Activated CD8-positive, alpha-beta memory T cell treated with anti-CD3 and anti-CD28 coated beads for 1 hour (primary cell): Measurements from ENCODE around the gene HECTD2.
"Not testable (repeated sequence)": the region's sequence is repeated elsewhere in the genome, so short reads cannot be mapped to it uniquely, and the experiment has no call there.

ENCODE experiments used
- DNase-seq, 2 donors: peaks; one replicate each; pipeline ENCODE4 v3.0.0-alpha.2; 2020; ENCODE audit warnings: low read depth in 1 of 2; ENCODE audit errors: extremely low read depth in 1 of 2

HECTD2 gene

GRCh38 chr10:91409869-91410637 lies at the start of gene HECTD2:
HECTD2 (plus strand) TSS chr10:91410344; CDS start chr10:91410439, 95 bp downstream.
- peak; percentile 48 to 75 for DNase-seq

- DNase-seq: no peak
These were observed 49.7 kb upstream of the HECTD2 start for GRCh38 chr10:91360461-91360860.

GRCh38 chr10:91365519-91365918 lies 44.6 kb upstream of the HECTD2 start:
- DNase-seq: not testable (repeated sequence)

- no peak for DNase-seq
These were observed 43.4 kb upstream of the HECTD2 start for GRCh38 chr10:91366704-91367103.

GRCh38 chr10:91367127-91367531 lies 43.0 kb upstream of the HECTD2 start:
- DNase-seq: no peak

- DNase-seq: no peak
These were observed 42.6 kb upstream of the HECTD2 start for GRCh38 chr10:91367558-91367957.

GRCh38 chr10:91369978-91370589 lies 40.1 kb upstream of the HECTD2 start:
- not testable (repeated sequence) for DNase-seq

- DNase-seq: no peak
These were observed 36.1 kb upstream of the HECTD2 start for GRCh38 chr10:91374052-91374451.

- no peak for DNase-seq
These were observed 32.1 kb upstream of the HECTD2 start for GRCh38 chr10:91378061-91378460.

GRCh38 chr10:91380873-91381256 lies 29.3 kb upstream of the HECTD2 start:
- no peak for DNase-seq

GRCh38 chr10:91381257-91381891 lies 28.8 kb upstream of the HECTD2 start:
- no peak for DNase-seq

- no peak for DNase-seq
These were observed 24.6 kb upstream of the HECTD2 start for GRCh38 chr10:91385306-91386085.

- no peak for DNase-seq
These were observed 20.3 kb upstream of the HECTD2 start for GRCh38 chr10:91389636-91390512.

- not testable (repeated sequence) for DNase-seq
These were observed 19.7 kb upstream of the HECTD2 start for GRCh38 chr10:91390513-91390825.

- DNase-seq: no peak
These were observed 18.2 kb upstream of the HECTD2 start for GRCh38 chr10:91391920-91392319.

- no peak for DNase-seq
These were observed 3.8 kb upstream of the HECTD2 start for GRCh38 chr10:91406322-91406721.

- peak in 1 of 2 donors; percentile 15 for DNase-seq
These were observed 875 bp upstream of the HECTD2 start for GRCh38 chr10:91409069-91409868.

- no peak for DNase-seq
These were observed 661 bp downstream of the HECTD2 start for GRCh38 chr10:91410638-91411371.

GRCh38 chr10:91411621-91412020 lies 1.5 kb downstream of the HECTD2 start:
- DNase-seq: no peak
